ENCODE data around the gene SYNGR3. TPM values are rescaled to one million over a fixed set of nuclear protein-coding genes. Genes with fewer than 3 reads are reported as not detected.

The SYNGR3 gene
- total and polyA plus RNA-seq, 2 donors from 2014 or later = 2.2 to 4.6 TPM

DNA sequence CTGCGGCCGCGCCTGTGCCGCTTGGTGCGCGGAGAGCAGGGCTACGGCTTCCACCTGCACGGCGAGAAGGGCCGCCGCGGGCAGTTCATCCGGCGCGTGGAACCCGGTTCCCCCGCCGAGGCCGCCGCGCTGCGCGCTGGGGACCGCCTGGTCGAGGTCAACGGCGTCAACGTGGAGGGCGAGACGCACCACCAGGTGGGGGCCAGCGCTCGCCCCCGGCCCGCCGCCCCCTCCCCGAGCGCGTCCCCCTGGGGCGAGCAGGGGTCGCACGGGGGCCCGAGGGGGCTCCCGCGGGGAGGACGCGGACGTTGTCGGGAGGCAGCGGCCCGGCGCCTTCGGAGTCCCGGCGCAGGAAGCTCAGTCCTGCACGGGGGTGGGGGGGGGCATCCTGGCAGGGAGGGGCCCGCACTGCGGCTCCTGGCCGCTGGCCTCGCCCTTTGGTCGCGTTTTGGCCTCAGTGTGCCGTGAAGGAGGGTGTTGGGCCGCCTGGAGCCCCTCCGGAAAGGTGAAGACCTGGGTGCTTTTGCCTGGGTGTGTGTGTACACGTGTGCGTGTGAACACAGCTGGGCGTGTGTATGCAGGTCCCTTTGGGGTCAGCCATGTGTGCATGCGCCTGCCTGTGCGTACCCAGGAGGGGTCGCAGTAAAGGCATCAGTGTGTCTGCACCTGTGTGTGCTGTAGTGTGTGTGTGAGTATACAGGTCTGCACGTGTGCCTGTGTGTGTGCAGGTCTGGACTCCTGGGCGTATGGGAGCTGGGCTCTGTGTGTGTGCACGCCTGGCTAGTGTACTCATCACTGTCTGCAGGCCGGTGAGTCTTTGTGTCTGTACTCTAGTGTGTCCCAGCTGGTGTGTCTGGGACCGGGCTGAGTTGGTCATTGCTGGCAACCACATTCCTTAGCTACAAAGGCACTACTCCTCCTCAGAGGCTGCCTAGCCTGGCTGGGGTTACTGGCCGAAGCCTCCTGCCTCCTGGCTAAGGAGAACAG lies 37.5 kb downstream of the SYNGR3 start:
- DNase-seq = peak in 3 of 5 donors; percentile 47 to 76 (median 73)
- TF ChIP-seq, protein P1, sequence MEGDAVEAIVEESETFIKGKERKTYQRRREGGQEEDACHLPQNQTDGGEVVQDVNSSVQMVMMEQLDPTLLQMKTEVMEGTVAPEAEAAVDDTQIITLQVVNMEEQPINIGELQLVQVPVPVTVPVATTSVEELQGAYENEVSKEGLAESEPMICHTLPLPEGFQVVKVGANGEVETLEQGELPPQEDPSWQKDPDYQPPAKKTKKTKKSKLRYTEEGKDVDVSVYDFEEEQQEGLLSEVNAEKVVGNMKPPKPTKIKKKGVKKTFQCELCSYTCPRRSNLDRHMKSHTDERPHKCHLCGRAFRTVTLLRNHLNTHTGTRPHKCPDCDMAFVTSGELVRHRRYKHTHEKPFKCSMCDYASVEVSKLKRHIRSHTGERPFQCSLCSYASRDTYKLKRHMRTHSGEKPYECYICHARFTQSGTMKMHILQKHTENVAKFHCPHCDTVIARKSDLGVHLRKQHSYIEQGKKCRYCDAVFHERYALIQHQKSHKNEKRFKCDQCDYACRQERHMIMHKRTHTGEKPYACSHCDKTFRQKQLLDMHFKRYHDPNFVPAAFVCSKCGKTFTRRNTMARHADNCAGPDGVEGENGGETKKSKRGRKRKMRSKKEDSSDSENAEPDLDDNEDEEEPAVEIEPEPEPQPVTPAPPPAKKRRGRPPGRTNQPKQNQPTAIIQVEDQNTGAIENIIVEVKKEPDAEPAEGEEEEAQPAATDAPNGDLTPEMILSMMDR (IDR thresholded peaks at IDR 0.05; ENCODE audit: borderline replicate concordance, extremely low read depth, insufficient read depth) = no peak
- intact Hi-C loops (cut with DNase I) = loop anchor here (10.0 kb wide), 1 partner anchor 117 kb away; the partner anchor contains the start of gene RAB26
- Histone ChIP-seq H3K4me1 (ENCODE audit: control insufficient read depth in 2 of 3, insufficient read depth in 2 of 3, low read depth in 1 of 3, low read length in 3 of 3) (peaks cover 0 to 42% (median 0%) of the 10 kb centered on the region in 3 donors), H3K27ac (ENCODE audit: low read depth in 2 of 2, low read length in 2 of 2) (no peak overlapping the region), H3K4me3 (ENCODE audit: low read length in 3 of 3) (peak overlapping the region; percentile 64 to 91 (median 82)), H3K9ac (ENCODE audit: low read length in 3 of 3) (peak overlapping the region in 2 of 3 donors; percentile 40 to 90), H3K36me3 (ENCODE audit: control insufficient read depth in 2 of 3, insufficient read depth in 3 of 3, low read length in 3 of 3) (no peaks in the 10 kb centered on the region), H3K27me3 (ENCODE audit: control insufficient read depth, insufficient read depth, low read length) (no peaks in the 10 kb centered on the region), H3K9me3 (ENCODE audit: control insufficient read depth in 2 of 3, insufficient read depth in 1 of 3, low read length in 3 of 3) (no peaks in the 10 kb centered on the region)
- FAIRE-seq = no peak

DNA sequence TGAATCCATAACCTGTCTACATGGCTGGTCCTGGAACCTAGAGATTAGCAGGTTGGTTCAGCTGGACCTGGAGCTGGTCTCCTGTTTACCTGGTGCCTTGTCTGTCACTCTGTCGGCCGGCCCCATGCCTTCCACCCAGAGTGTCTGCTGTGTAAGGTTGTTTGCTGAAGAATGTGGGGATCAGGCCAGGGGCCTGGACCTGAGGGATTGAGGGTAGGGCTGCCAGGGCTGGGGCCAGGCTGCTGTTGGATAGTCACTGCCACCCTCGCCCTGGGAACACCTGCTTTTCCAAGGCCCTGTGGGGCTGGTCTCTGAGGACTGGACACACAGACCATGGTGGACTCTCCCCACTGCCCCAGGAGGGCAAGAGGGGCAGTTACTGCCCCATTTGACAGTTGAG lies 38.4 kb downstream of the SYNGR3 start:
- H3K9ac ChIP-seq (ENCODE audit: low read length in 3 of 3) = peak overlapping the region in 1 of 3 donors; percentile 34
- TF ChIP-seq, protein P1 (IDR thresholded peaks at IDR 0.05; ENCODE audit: borderline replicate concordance, extremely low read depth, insufficient read depth) = no peak
- no peaks in the 10 kb centered on the region for H3K36me3 ChIP-seq (ENCODE audit: control insufficient read depth in 2 of 3, insufficient read depth in 3 of 3, low read length in 3 of 3)
- H3K27ac ChIP-seq (ENCODE audit: low read depth in 2 of 2, low read length in 2 of 2) = no peak overlapping the region
- intact Hi-C loops (cut with DNase I) = loop anchor here (10.0 kb wide), 1 partner anchor 117 kb away; the partner anchor contains the start of gene RAB26
- FAIRE-seq (no peak), DNase-seq (peak in 1 of 5 donors; percentile 0)
- H3K9me3 ChIP-seq (ENCODE audit: control insufficient read depth in 2 of 3, insufficient read depth in 1 of 3, low read length in 3 of 3) = no peaks in the 10 kb centered on the region
- H3K27me3 ChIP-seq (ENCODE audit: control insufficient read depth, insufficient read depth, low read length) = no peaks in the 10 kb centered on the region
- peak overlapping the region; percentile 64 to 91 (median 82) for H3K4me3 ChIP-seq (ENCODE audit: low read length in 3 of 3)
- H3K4me1 ChIP-seq (ENCODE audit: control insufficient read depth in 2 of 3, insufficient read depth in 2 of 3, low read depth in 1 of 3, low read length in 3 of 3) = peaks cover 0 to 38% (median 0%) of the 10 kb centered on the region in 3 donors

DNA sequence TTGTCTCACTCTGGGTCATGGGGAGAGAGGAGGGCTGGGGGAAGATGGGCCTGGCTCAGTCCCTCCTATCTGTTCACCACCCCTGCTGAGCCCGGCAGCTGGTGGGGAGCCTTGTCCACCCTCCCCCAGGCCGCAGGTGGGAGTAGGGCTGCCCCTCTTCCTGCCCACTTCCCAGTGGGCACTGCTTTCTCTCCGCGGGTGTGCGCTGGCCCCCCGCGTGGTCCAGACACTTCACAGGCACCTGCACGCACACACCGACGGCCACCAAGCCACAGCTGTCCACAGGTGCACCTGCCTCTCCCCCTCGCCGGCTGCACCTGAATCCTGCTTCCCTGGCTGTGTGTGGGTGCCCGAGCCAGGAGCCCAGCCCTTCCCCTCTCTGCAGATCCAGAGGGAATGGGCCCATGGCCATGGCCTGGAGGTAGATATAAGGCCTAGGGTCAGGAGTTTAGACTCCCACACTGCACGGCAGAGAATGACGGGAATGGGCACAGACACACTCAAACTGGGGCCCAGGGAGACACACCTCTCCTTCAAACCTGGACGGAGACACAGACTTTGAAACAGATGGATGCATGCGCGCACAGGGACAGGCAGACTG lies 39.0 kb downstream of the SYNGR3 start:
- Histone ChIP-seq H3K27me3 (ENCODE audit: control insufficient read depth, insufficient read depth, low read length) (no peaks in the 10 kb centered on the region), H3K9ac (ENCODE audit: low read length in 3 of 3) (no peak overlapping the region)
- intact Hi-C loops (cut with DNase I) = loop anchor here (10.0 kb wide), 1 partner anchor 116 kb away; the partner anchor contains the start of gene RAB26

More for the DNA sequence above, 39.0 kb downstream of the SYNGR3 start:
- TF ChIP-seq, protein P1 (IDR thresholded peaks at IDR 0.05; ENCODE audit: borderline replicate concordance, extremely low read depth, insufficient read depth) = no peak
- no peak for FAIRE-seq
- Histone ChIP-seq H3K4me1 (ENCODE audit: control insufficient read depth in 2 of 3, insufficient read depth in 2 of 3, low read depth in 1 of 3, low read length in 3 of 3) (peaks cover 0 to 34% (median 0%) of the 10 kb centered on the region in 3 donors), H3K36me3 (ENCODE audit: control insufficient read depth in 2 of 3, insufficient read depth in 3 of 3, low read length in 3 of 3) (no peaks in the 10 kb centered on the region), H3K4me3 (ENCODE audit: low read length in 3 of 3) (peak overlapping the region in 1 of 3 donors; percentile 82), H3K27ac (ENCODE audit: low read depth in 2 of 2, low read length in 2 of 2) (no peak overlapping the region), H3K9me3 (ENCODE audit: control insufficient read depth in 2 of 3, insufficient read depth in 1 of 3, low read length in 3 of 3) (no peaks in the 10 kb centered on the region)
- peak in 1 of 5 donors; percentile 2 for DNase-seq
